ENCODE data around the gene EIF4G3. TPM values are rescaled to one million over a fixed set of nuclear protein-coding genes. Genes with fewer than 3 reads are reported as not detected.

EIF4G3 gene
- total and polyA plus RNA-seq, 9 of the 15 experiments (the other 6 are each of a cell fraction or from before 2014, with no cell fraction given) = 6.7 to 40.5 (median 32.1) TPM

DNA sequence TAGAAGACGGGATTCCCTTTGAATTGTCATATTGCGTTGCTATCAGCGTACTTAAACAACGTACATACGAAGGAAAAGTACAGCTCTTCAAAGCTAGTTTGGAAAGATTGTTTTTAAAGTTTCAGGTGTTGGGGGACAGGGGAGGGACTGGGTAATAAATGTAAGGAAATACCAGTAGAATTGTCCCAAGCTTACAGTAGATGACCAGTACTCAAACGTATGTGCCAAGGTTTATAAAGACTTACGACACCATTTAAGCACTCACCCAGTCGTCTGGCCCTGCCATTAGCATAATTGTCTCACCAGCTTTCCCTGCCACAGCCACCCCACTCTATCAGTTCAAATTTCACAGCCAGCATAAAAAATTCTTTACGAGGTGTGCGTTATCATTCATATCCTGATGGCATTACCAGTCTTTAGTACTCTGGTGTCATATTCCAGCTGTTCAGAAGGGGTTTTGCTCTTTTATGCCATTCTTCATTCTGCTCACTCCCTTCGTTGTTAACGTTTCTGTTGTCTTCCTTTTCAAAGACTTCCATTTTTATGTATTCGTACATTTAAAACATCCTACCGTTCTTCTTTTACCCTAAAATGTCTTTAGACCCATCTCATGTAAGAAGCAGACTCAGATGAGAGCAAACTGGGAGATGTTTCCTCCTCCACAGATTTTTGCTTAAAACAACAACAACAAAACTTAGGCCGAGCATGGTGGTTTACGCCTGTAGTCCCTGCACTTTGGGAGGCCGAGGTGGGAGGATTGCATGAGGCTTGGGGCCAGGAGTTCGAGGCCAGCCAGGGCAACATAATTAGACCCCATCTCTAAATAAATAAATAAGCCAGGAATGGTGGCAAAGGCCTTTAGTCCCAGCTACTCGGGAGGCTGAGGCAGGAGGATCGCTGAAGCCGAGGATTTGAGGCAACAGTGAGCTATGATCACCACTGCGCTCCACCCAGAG is 388.6 kb downstream of the EIF4G3 start (continued):
- 0 out of 2 replicates have a peak, but pooled peaks have one; percentile 22 for TF ChIP-seq ZNF592 (IDR thresholded peaks at IDR 0.05)
- TF ChIP-seq SMARCA5 (IDR thresholded peaks at IDR 0.05) = peak; percentile 38; the same call in 1 of the 2 replicates
- TF ChIP-seq HLTF (IDR thresholded peaks at IDR 0.05) = 0 out of 2 replicates have a peak, but pooled peaks have one; percentile 4
- 0 out of 2 replicates have a peak, but pooled peaks have one; percentile 28 for TF ChIP-seq GTF2E2 (tag; IDR thresholded peaks at IDR 0.05)
- TF ChIP-seq SMAD2 (IDR thresholded peaks at IDR 0.05; ENCODE audit: low read depth, low read length) = no peak
- TF ChIP-seq NFATC3 (IDR thresholded peaks at IDR 0.05) = 0 out of 2 replicates have a peak, but pooled peaks have one; percentile 10
- 0 out of 4 replicates have a peak, but pooled peaks of 1 of the 2 experiments have one; percentile 6 for TF ChIP-seq FOXK2 (conservative IDR thresholded peaks at IDR 0.05 in 1 of 2, IDR thresholded peaks at IDR 0.05 in 1 of 2; ENCODE audit: low read depth in 2 of 2)
- no peak for TF ChIP-seq CHD1 (IDR thresholded peaks at IDR 0.05; ENCODE audit: low read length)
- 0 out of 2 replicates have a peak, but pooled peaks have one; percentile 23 for TF ChIP-seq ZNF324 (CRISPR knock-in tag; IDR thresholded peaks at IDR 0.05)
- 0 out of 4 replicates have a peak, but pooled peaks have one; percentile 14 to 18 for TF ChIP-seq KDM1A (IDR thresholded peaks at IDR 0.05)
- peak; percentile 18; the same call in 1 of the 2 replicates for TF ChIP-seq SMARCA4 (IDR thresholded peaks at IDR 0.05)
- no peak for TF ChIP-seq E2F1 (CRISPR knock-in tag; IDR thresholded peaks at IDR 0.05)
- TF ChIP-seq ARID3A (IDR thresholded peaks at IDR 0.05; ENCODE audit: borderline replicate concordance, low read depth, low read length) = 0 out of 2 replicates have a peak, but pooled peaks have one; percentile 5
- TF ChIP-seq ZKSCAN3 (CRISPR knock-in tag; IDR thresholded peaks at IDR 0.05) = no peak
- no peak for TF ChIP-seq POLR2AphosphoS5 (IDR thresholded peaks at IDR 0.05; ENCODE audit: control insufficient read depth, insufficient read depth, low read depth, low read length)
- no peak for TF ChIP-seq ERF (CRISPR knock-in tag; IDR thresholded peaks at IDR 0.05)
- TF ChIP-seq ZNF134 (CRISPR knock-in tag; conservative IDR thresholded peaks at IDR 0.05) = no peak
- TF ChIP-seq TAF9B (IDR thresholded peaks at IDR 0.05; ENCODE audit: partially characterized antibody) = peak; percentile 20
- 0 out of 4 replicates have a peak, but pooled peaks of 1 of the 2 experiments have one; percentile 2 for TF ChIP-seq FOXA3 (CRISPR knock-in tag; conservative IDR thresholded peaks at IDR 0.05 in 1 of 2, IDR thresholded peaks at IDR 0.05 in 1 of 2)
- no peak for TF ChIP-seq ZNF780A (CRISPR knock-in tag; IDR thresholded peaks at IDR 0.05)

Measured in K562 (cell line).